Lower leg skin (tissue), 4 donors: Measurements from ENCODE around the gene CHST9. TPM values are rescaled to one million over a fixed set of nuclear protein-coding genes. Genes with fewer than 3 reads are reported as not detected.

Experiments
- DNase-seq, 2 donors: peaks; one replicate each; pipeline ENCODE4 v3.0.0-alpha.2; 2019; ENCODE audit warnings: low spot score in 2 of 2
- H3K4me3 ChIP-seq: fragments of 200-600 bp; sonication (generic); 2 replicates; pipeline ENCODE4 v1.5.1; 2017; ENCODE audit warnings: mild to moderate bottlenecking, low read depth; ENCODE audit not compliant: poor library complexity, severe bottlenecking
- CTCF ChIP-seq, 3 donors: fragments of 450-650 bp; IDR thresholded peaks; one replicate each; pipeline ENCODE4 v1.5.1; 2016; ENCODE audit warnings: antibody characterized with exemption in 3 of 3, mild to moderate bottlenecking in 3 of 3, moderate library complexity in 2 of 3
- POLR2A ChIP-seq, 2 donors: fragments of 450-650 bp; IDR thresholded peaks; one replicate each; pipeline ENCODE4 v1.6.1; 2016 to 2017; ENCODE audit warnings: antibody characterized with exemption in 2 of 2, mild to moderate bottlenecking in 1 of 2, moderate library complexity in 1 of 2
- WGBS, 2 donors: methylation state at CpG; one replicate each; pipeline ENCODE4 v1.1.5; 2018; 5-methylcytosine and 5-hydroxymethylcytosine counted together
- intact Hi-C: fragments of 100-400 bp; cut with DNase I; formaldehyde crosslinking; loops from one replicate; pipeline ENCODE4 v1.15.0; 2023; ENCODE audit warnings: low total_unique reads
- total RNA-seq, 4 donors: library from RNA; depleted of rRNA; stranded (reverse); fragments of >200 nt; gene quantifications; one replicate each; pipeline ENCODE4 v1.1.0, GENCODE V29; 2016

The CHST9 gene
- total RNA-seq, 4 donors from 2014 or later = 0.06 to 0.20 (median 0.08) TPM; not detected in 1

DNA sequence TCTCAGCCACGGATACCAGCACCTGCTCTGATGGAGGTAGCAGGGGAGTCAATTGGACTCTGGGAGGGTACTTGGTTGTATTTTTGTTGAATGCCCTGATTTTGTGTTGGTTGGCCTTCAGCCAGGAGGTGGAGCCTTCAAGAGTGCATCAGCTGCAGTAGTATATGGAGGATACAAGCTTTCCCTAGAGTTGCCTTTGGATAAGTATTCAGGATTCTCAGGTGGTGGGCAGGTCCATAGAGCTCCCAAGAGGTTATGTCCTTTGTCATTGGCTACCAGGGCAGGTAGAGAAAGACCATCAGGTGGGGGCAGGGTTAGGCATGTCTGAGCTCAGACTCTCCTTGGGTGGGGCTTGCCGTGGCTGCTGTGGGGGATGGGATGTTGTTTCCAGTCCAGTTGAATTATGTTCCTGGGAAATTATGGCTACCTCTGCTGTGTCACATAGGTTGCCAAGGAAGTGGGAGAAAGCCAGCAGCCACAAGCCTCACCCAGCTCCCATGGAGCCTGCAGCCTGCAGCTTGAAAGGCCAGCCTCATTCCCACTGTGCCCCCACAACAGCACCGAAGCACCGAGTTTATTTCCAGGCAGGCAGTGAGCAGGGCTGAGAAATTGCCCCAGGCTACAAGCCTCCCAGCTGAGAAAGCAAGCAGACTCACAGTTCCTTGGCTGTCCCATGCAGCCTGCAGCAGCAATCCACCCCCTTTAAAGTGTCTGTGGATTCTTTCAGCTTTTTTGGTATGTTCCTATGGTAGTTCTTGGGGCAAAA is 38.6 kb upstream of the CHST9 start:
- no peak overlapping the region for H3K4me3 ChIP-seq
- no peak for DNase-seq
- intact Hi-C loops = no loop called here
- 37 to 55% methylated on average over 4 of the region's 4 CpGs for whole genome bisulfite sequencing, 2 donors
- no peak for TF ChIP-seq CTCF (IDR thresholded peaks at IDR 0.05)
- no peak for TF ChIP-seq POLR2A (IDR thresholded peaks at IDR 0.05)

- no peak for TF ChIP-seq CTCF (IDR thresholded peaks at IDR 0.05)
- no peak for TF ChIP-seq POLR2A (IDR thresholded peaks at IDR 0.05)
- intact Hi-C loops = no loop called here
- DNase-seq = no peak
- no peak overlapping the region for H3K4me3 ChIP-seq
- 35 to 43% methylated on average over 1 of the region's 1 CpG for WGBS, 2 donors
Observed at GRCh38 chr18:27214831-27215230, 29.7 kb upstream of the CHST9 start.

DNA sequence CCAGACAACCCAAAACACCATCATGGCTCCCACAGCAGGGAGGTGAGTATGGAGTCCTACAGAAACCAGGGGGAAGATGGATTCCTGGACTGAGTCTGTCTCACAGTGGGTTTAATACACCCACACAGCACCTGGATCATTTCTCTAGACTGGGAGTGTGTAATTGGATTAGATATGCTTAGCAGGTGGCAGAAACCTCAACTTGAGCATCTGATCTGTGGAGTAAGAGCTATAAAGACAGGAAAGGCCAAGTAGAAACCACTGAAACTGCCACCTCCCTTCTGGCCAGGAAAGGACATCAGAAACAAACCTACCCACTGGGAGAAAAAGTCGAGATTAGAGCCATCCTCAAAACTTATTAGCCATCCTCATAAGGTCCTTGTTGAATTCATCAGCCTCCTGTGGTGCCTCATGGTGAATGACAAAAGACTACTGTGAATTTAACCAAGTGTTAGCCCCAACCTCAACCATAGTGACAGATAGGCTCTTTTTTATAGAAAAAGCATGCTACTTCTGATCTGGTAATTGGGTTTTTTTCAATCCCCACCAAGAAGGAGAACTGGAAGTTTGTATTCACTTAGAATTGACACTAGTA is 28.1 kb upstream of the CHST9 start:
- no peak for DNase-seq
- no peak overlapping the region for H3K4me3 ChIP-seq
- WGBS, 2 donors = 46 to 53% methylated on average over 1 of the region's 1 CpG
- intact Hi-C loops = no loop called here
- TF ChIP-seq CTCF (IDR thresholded peaks at IDR 0.05) (no peak), POLR2A (IDR thresholded peaks at IDR 0.05) (no peak)

- whole genome bisulfite sequencing, 2 donors = 60 to 79% methylated on average over 1 of the region's 1 CpG
- DNase-seq = no peak
- TF ChIP-seq CTCF (IDR thresholded peaks at IDR 0.05) (no peak), POLR2A (IDR thresholded peaks at IDR 0.05) (no peak)
- intact Hi-C loops = no loop called here
- no peak overlapping the region for H3K4me3 ChIP-seq
Observed at GRCh38 chr18:27211569-27211968, 26.5 kb upstream of the CHST9 start.

GRCh38 chr18:27206411-27206810 is 21.3 kb upstream of the CHST9 start:
- no peak for TF ChIP-seq POLR2A (IDR thresholded peaks at IDR 0.05)
- TF ChIP-seq CTCF (IDR thresholded peaks at IDR 0.05) = no peak
- intact Hi-C loops = no loop called here
- DNase-seq = no peak
- no peak overlapping the region for H3K4me3 ChIP-seq
- 82 to 90% methylated on average over 3 of the region's 3 CpGs for WGBS, 2 donors
